ENCODE results near the gene GRM7.

DNA sequence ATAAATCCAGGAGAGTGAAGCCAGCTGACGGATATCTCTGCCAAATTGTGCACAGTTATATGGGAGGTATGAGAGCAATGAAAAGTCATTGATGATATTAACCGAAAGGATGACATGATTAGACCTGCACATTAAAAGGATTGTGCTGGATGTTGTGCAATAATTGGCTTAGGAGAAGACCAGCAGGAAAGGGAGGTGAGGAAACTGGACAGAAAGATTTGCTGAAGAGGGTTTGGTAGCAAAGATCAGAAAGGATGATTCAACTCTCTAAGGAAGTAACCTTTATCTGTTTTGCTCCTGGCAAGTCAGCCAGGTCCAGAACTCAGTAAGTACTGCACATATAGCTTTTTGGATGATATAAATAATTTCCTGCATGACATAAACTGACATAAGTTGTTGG, 704.7 kb downstream of the GRM7 start:
- TF ChIP-seq, protein P1, sequence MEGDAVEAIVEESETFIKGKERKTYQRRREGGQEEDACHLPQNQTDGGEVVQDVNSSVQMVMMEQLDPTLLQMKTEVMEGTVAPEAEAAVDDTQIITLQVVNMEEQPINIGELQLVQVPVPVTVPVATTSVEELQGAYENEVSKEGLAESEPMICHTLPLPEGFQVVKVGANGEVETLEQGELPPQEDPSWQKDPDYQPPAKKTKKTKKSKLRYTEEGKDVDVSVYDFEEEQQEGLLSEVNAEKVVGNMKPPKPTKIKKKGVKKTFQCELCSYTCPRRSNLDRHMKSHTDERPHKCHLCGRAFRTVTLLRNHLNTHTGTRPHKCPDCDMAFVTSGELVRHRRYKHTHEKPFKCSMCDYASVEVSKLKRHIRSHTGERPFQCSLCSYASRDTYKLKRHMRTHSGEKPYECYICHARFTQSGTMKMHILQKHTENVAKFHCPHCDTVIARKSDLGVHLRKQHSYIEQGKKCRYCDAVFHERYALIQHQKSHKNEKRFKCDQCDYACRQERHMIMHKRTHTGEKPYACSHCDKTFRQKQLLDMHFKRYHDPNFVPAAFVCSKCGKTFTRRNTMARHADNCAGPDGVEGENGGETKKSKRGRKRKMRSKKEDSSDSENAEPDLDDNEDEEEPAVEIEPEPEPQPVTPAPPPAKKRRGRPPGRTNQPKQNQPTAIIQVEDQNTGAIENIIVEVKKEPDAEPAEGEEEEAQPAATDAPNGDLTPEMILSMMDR (IDR thresholded peaks at IDR 0.05): no peak
- no peak for TF ChIP-seq EP300 (IDR thresholded peaks at IDR 0.05)
- TF ChIP-seq POLR2A (IDR thresholded peaks at IDR 0.05; ENCODE audit: low read depth): no peak

All from esophagus muscularis mucosa (tissue), 4 donors.